A549 (cell line): ENCODE data around the gene TNK1.

Source experiments
- BHLHE40 ChIP-seq: IDR thresholded peaks from 2 replicates; pipeline ENCODE4 v1.6.1; 2012; ENCODE audit warnings: low read depth, low read length, inconsistent platforms
- CEBPB ChIP-seq, 2 experiments: fragments of >200 bp in 1 of 2; sonication (Bioruptor Twin) in 1 of 2; formaldehyde crosslinking in 1 of 2; IDR thresholded peaks; 2 replicates each; pipeline ENCODE4 v1.6.1; 2012 to 2016
- EHMT2 ChIP-seq: fragments of 200-600 bp; sonication (generic); IDR thresholded peaks from 2 replicates; pipeline ENCODE4 v1.6.1; 2016; ENCODE audit warnings: antibody characterized with exemption, low read depth, mild to moderate bottlenecking, moderate library complexity
- EP300 ChIP-seq, 2 experiments: fragments of >200 bp; sonication (Bioruptor Twin); formaldehyde crosslinking; IDR thresholded peaks; 2 replicates in 1 of 2; 3 replicates in 1 of 2; pipeline ENCODE4 v1.6.1; 2016 to 2017
- ESRRA ChIP-seq: fragments of 150-350 bp; IDR thresholded peaks from 2 replicates; pipeline ENCODE4 v1.6.1; 2014; ENCODE audit warnings: mild to moderate bottlenecking, low read length, borderline replicate concordance
- JUN ChIP-seq, 2 experiments: fragments of >200 bp; sonication (Bioruptor Twin); formaldehyde crosslinking; IDR thresholded peaks; 2 replicates in 1 of 2; 3 replicates in 1 of 2; pipeline ENCODE4 v1.6.1; 2016 to 2017
- POLR2A ChIP-seq: IDR thresholded peaks from 2 replicates; pipeline ENCODE4 v1.6.1; 2012; ENCODE audit warnings: mild to moderate bottlenecking, low read length
- RARB ChIP-seq: fragments of 250-450 bp; sonication (Bioruptor Pico); IDR thresholded peaks from 2 replicates; pipeline ENCODE4 v1.8.0; 2021; ENCODE audit warnings: mild to moderate bottlenecking, moderate library complexity
- REST ChIP-seq: fragments of 200-600 bp; sonication (generic); IDR thresholded peaks from 2 replicates; pipeline ENCODE4 v1.6.1; 2016; ENCODE audit warnings: antibody characterized with exemption, mild to moderate bottlenecking, moderate library complexity
- RFX5 ChIP-seq: fragments of 450-650 bp; IDR thresholded peaks from 2 replicates; pipeline ENCODE4 v1.7.1; 2014; ENCODE audit warnings: antibody characterized with exemption, mild to moderate bottlenecking, moderate library complexity
- SMC3 ChIP-seq: fragments of >200 bp; sonication (Bioruptor Twin); formaldehyde crosslinking; IDR thresholded peaks from 3 replicates; pipeline ENCODE4 v1.6.1; 2018; ENCODE audit warnings: inconsistent platforms
- ZFP36 ChIP-seq: fragments of 450-650 bp; IDR thresholded peaks from 2 replicates; pipeline ENCODE4 v1.6.1; 2014; ENCODE audit warnings: borderline replicate concordance; ENCODE audit not compliant: partially characterized antibody
- TF ChIP-seq, protein P1 (sequence below): fragments of >200 bp; sonication (Bioruptor Twin); formaldehyde crosslinking; IDR thresholded peaks from 3 replicates; pipeline ENCODE4 v1.5.1; 2016

GRCh38 chr17:7380321-7380720 lies 568 bp upstream of the TNK1 start:
- no peak for TF ChIP-seq RFX5
- TF ChIP-seq, protein P1, sequence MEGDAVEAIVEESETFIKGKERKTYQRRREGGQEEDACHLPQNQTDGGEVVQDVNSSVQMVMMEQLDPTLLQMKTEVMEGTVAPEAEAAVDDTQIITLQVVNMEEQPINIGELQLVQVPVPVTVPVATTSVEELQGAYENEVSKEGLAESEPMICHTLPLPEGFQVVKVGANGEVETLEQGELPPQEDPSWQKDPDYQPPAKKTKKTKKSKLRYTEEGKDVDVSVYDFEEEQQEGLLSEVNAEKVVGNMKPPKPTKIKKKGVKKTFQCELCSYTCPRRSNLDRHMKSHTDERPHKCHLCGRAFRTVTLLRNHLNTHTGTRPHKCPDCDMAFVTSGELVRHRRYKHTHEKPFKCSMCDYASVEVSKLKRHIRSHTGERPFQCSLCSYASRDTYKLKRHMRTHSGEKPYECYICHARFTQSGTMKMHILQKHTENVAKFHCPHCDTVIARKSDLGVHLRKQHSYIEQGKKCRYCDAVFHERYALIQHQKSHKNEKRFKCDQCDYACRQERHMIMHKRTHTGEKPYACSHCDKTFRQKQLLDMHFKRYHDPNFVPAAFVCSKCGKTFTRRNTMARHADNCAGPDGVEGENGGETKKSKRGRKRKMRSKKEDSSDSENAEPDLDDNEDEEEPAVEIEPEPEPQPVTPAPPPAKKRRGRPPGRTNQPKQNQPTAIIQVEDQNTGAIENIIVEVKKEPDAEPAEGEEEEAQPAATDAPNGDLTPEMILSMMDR = no peak
- no peak for TF ChIP-seq EP300 (IDR thresholded peaks at IDR 0.05)
- no peak for TF ChIP-seq CEBPB (IDR thresholded peaks at IDR 0.05)
- no peak for TF ChIP-seq BHLHE40
- no peak for TF ChIP-seq EHMT2
- TF ChIP-seq RARB (CRISPR knock-in tag) = no peak
- no peak for TF ChIP-seq JUN (IDR thresholded peaks at IDR 0.05)
- no peak for TF ChIP-seq ZFP36
- TF ChIP-seq REST = no peak
- TF ChIP-seq ESRRA = no peak
- TF ChIP-seq SMC3 = no peak
- no peak for TF ChIP-seq POLR2A
